ENCODE data around the gene ANKRD44. TPM values are rescaled to one million over a fixed set of nuclear protein-coding genes. Genes with fewer than 3 reads are reported as not detected.

ANKRD44 gene
- total RNA-seq, 2 donors from 2014 or later = 57.8 to 93.4 TPM

DNA sequence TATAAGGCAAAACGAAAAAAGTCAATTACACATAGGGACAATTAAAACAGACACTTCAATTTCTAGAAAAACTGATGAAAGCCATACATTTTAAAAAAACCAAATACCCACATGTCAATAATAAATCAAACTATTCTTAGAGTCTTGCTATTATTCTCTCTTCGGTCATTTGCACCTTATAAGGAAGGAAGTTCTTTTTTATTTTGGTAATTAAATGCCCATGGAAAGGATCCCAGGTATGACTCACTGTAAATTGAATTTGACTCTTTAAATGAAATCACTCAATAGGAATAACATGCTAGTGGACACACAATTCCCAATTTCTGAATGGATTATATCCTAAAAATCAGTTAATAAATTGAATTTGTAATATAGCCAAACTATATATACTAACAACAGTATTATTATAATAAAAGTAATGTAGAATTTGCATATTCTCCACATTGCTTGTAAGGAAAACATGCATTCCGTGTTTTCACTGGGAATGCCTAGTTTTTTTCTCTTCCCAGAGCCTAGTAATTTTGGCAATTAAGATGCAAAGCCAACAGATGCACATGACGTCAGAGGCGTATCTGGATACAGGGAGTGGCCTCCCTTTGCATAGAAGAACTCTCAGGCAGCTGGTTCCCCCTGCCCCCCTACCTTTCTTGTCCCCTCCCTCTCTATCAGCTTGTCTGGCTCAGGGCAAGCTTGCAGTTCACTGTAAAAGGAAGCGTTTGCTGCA is 230.6 kb downstream of the ANKRD44 start:
- H3K4me1 ChIP-seq (ENCODE audit: control insufficient read depth in 1 of 2, low read depth in 2 of 2) = peaks cover 27 to 44% of the 10 kb centered on the region in 2 donors
- H3K4me3 ChIP-seq = no peak overlapping the region
- ATAC-seq (ENCODE audit: insufficient number of reproducible peaks, low FRiP score, low read depth) (peak; percentile 70), DNase-seq (ENCODE audit: low spot score) (no peak)
- no peak for TF ChIP-seq CTCF (IDR thresholded peaks at IDR 0.05)
- H3K36me3 ChIP-seq = no peaks in the 10 kb centered on the region
- H3K27ac ChIP-seq = peak overlapping the region; percentile 69 to 77
- no peaks in the 10 kb centered on the region for H3K27me3 ChIP-seq (replicated peaks; ENCODE audit: insufficient read depth)
- no peaks in the 10 kb centered on the region for H3K9me3 ChIP-seq

GRCh38 chr2:197079414-197079813 is 231.2 kb downstream of the ANKRD44 start:
- Histone ChIP-seq H3K4me1 (ENCODE audit: control insufficient read depth in 1 of 2, low read depth in 2 of 2) (peaks cover 27 to 46% of the 10 kb centered on the region in 2 donors), H3K9me3 (no peaks in the 10 kb centered on the region), H3K4me3 (no peak overlapping the region), H3K27me3 (replicated peaks; ENCODE audit: insufficient read depth) (no peaks in the 10 kb centered on the region), H3K36me3 (no peaks in the 10 kb centered on the region), H3K27ac (peak overlapping the region; percentile 69 to 77)
- DNase-seq (ENCODE audit: low spot score) (peak; percentile 12), ATAC-seq (ENCODE audit: insufficient number of reproducible peaks, low FRiP score, low read depth) (peak; percentile 69)
- no peak for TF ChIP-seq CTCF (IDR thresholded peaks at IDR 0.05)

DNA sequence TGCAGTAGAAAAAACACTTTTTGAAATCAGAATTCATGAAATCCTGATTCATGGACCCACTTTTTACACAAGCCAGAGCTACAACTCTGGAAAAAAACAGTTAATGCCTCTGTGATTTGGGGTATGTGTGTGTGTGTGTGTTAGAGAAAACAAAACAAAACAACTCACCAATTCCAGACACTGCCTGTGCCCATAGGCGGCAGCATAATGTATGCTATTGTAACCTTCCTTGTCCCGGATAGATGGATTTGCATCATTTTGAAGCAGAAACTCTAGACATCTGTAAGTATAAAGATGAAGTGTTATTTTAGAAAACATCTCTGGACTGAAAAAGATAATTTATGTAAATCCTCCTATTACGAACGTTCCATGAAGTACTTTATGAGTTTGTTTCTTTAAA is 232.0 kb downstream of the ANKRD44 start:
- Histone ChIP-seq H3K4me3 (no peak overlapping the region), H3K4me1 (ENCODE audit: control insufficient read depth in 1 of 2, low read depth in 2 of 2) (peaks cover 33 to 51% of the 10 kb centered on the region in 2 donors), H3K27me3 (replicated peaks; ENCODE audit: insufficient read depth) (no peaks in the 10 kb centered on the region), H3K36me3 (no peaks in the 10 kb centered on the region), H3K27ac (peak overlapping the region; percentile 69 to 77), H3K9me3 (no peaks in the 10 kb centered on the region)
- DNase-seq (ENCODE audit: low spot score) (no peak), ATAC-seq (ENCODE audit: insufficient number of reproducible peaks, low FRiP score, low read depth) (no peak)
- TF ChIP-seq CTCF (IDR thresholded peaks at IDR 0.05) = no peak

DNA sequence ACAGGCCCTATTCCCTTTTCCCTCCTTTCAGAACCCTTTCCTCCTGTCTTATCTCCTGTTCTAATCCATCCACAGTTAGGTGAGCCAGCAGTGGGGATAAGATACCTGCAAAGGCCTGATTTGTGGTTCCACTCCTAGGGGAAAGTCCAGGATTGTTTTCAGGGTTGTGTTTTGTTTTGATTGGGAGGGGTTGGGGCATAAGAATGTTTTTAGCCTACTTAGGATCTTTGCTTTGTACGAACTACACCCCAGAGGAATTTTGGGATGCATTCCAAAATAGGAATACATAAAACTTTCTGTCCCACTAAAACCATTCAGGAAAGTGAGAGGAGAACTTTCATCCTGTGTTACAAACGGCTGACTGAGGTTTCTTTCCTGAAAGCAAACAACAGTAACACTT is 233.2 kb downstream of the ANKRD44 start:
- DNase-seq (ENCODE audit: low spot score) = no peak
- no peak for TF ChIP-seq CTCF (IDR thresholded peaks at IDR 0.05)
- no peaks in the 10 kb centered on the region for H3K9me3 ChIP-seq
- no peak for ATAC-seq (ENCODE audit: insufficient number of reproducible peaks, low FRiP score, low read depth)
- no peak overlapping the region for H3K4me3 ChIP-seq
- no peaks in the 10 kb centered on the region for H3K27me3 ChIP-seq (replicated peaks; ENCODE audit: insufficient read depth)
- H3K27ac ChIP-seq = peak overlapping the region; percentile 41 to 77
- no peaks in the 10 kb centered on the region for H3K36me3 ChIP-seq
- H3K4me1 ChIP-seq (ENCODE audit: control insufficient read depth in 1 of 2, low read depth in 2 of 2) = peaks cover 33 to 51% of the 10 kb centered on the region in 2 donors

GRCh38 chr2:197076652-197077051 is 233.9 kb downstream of the ANKRD44 start:
- no peak for ATAC-seq (ENCODE audit: insufficient number of reproducible peaks, low FRiP score, low read depth)
- Histone ChIP-seq H3K4me1 (ENCODE audit: control insufficient read depth in 1 of 2, low read depth in 2 of 2) (peaks cover 34 to 51% of the 10 kb centered on the region in 2 donors), H3K27ac (no peak overlapping the region), H3K36me3 (no peaks in the 10 kb centered on the region), H3K4me3 (no peak overlapping the region), H3K27me3 (replicated peaks; ENCODE audit: insufficient read depth) (no peaks in the 10 kb centered on the region), H3K9me3 (no peaks in the 10 kb centered on the region)
- TF ChIP-seq CTCF (IDR thresholded peaks at IDR 0.05) = no peak
- DNase-seq (ENCODE audit: low spot score) = no peak
